ENCODE results near the gene ABCB6.

The ABCB6 gene

DNA sequence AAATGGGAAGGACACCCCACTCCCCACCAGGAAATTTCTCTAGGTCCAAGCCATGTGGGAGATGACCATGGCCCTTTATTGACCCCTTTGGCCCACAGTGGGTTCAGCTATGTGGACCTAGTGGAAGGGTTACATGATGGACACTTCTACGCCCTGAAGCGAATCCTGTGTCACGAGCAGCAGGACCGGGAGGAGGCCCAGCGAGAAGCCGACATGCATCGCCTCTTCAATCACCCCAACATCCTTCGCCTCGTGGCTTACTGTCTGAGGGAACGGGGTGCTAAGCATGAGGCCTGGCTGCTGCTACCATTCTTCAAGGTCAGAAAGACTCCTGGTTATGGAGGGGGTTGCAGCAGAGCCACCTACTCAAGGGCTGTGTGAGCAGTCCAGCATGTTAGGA, 27.8 kb upstream of the ABCB6 start:
- Histone ChIP-seq H3K27me3 (ENCODE audit: low read length) (no peaks in the 10 kb centered on the region), H3K4me2 (ENCODE audit: low read depth, low read length, poor library complexity, severe bottlenecking) (peak overlapping the region; percentile 72), H3K9me3 (ENCODE audit: insufficient read depth, low read length) (no peaks in the 10 kb centered on the region), H3F3A (ENCODE audit: insufficient read depth) (peaks cover 3% of the 10 kb centered on the region; the same call in 1 of the 2 replicates), H3K4me3 (ENCODE audit: insufficient read depth, low read length, poor library complexity, severe bottlenecking) (no peak overlapping the region), H3K79me2 (ENCODE audit: insufficient read depth, low read length) (peaks cover 3% of the 10 kb centered on the region; the same call in 1 of the 2 replicates), H3K9ac (ENCODE audit: low read length) (no peak overlapping the region), H2AFZ (ENCODE audit: low read depth, low read length, severe bottlenecking) (no peak overlapping the region), H3K27ac (ENCODE audit: low read depth, low read length) (no peak overlapping the region), H4K20me1 (ENCODE audit: low read depth, low read length) (no peaks in the 10 kb centered on the region), H3K36me3 (ENCODE audit: low read length) (no peaks in the 10 kb centered on the region), H3K9me2 (replicated peaks; ENCODE audit: insufficient read depth, low read length) (no peaks in the 10 kb centered on the region)
- TF ChIP-seq CTCF (IDR thresholded peaks at IDR 0.05; ENCODE audit: insufficient read depth, low read length, poor library complexity, severe bottlenecking): no peak
- TF ChIP-seq EZH2phosphoT487 (conservative IDR thresholded peaks at IDR 0.05; ENCODE audit: low read length): no peak

- Histone ChIP-seq H3K9ac (ENCODE audit: low read length) (peak overlapping the region; percentile 85), H2AFZ (ENCODE audit: low read depth, low read length, severe bottlenecking) (peak overlapping the region; percentile 93), H3K27ac (ENCODE audit: low read depth, low read length) (peak overlapping the region; percentile 38; the same call in 1 of the 2 replicates)
Observed at GRCh38 chr2:219245899-219246230, 27.1 kb upstream of the ABCB6 start.

GRCh38 chr2:219245148-219245898, 26.6 kb upstream of the ABCB6 start, which contains the start of the genes GLB1L and STK16:
GLB1L (minus strand) TSS chr2:219245444; CDS start chr2:219243573, 1,871 bp downstream.
STK16 (plus strand) TSS chr2:219245479; CDS start chr2:219246000, 521 bp downstream.
- no peaks in the 10 kb centered on the region for H3K9me2 ChIP-seq (replicated peaks; ENCODE audit: insufficient read depth, low read length)
- H3K4me3 ChIP-seq (ENCODE audit: insufficient read depth, low read length, poor library complexity, severe bottlenecking): peak within 1 kb of the TSS; percentile 79
- H3K9ac ChIP-seq (ENCODE audit: low read length): peak within 1 kb of the TSS; percentile 85
- no peaks in the 10 kb centered on the region for H3K27me3 ChIP-seq (ENCODE audit: low read length)
- H3K9me3 ChIP-seq (ENCODE audit: insufficient read depth, low read length): no peaks in the 10 kb centered on the region
- H3K79me2 ChIP-seq (ENCODE audit: insufficient read depth, low read length): peaks cover 3% of the 10 kb centered on the region; the same call in 1 of the 2 replicates
- H3K27ac ChIP-seq (ENCODE audit: low read depth, low read length): peak within 1 kb of the TSS; percentile 38
- peaks cover 3% of the 10 kb centered on the region; the same call in 1 of the 2 replicates for H3F3A ChIP-seq (ENCODE audit: insufficient read depth)
- peak within 1 kb of the TSS; percentile 93 for H2AFZ ChIP-seq (ENCODE audit: low read depth, low read length, severe bottlenecking)
- no peaks in the 10 kb centered on the region for H4K20me1 ChIP-seq (ENCODE audit: low read depth, low read length)
- H3K4me2 ChIP-seq (ENCODE audit: low read depth, low read length, poor library complexity, severe bottlenecking): peak within 1 kb of the TSS; percentile 72
- TF ChIP-seq EZH2phosphoT487 (conservative IDR thresholded peaks at IDR 0.05; ENCODE audit: low read length) (no peak), CTCF (IDR thresholded peaks at IDR 0.05; ENCODE audit: insufficient read depth, low read length, poor library complexity, severe bottlenecking) (no peak)
- no peaks in the 10 kb centered on the region for H3K36me3 ChIP-seq (ENCODE audit: low read length)

More at GRCh38 chr2:219245899-219246230, 27.1 kb upstream of the ABCB6 start:
- H3K4me2 ChIP-seq (ENCODE audit: low read depth, low read length, poor library complexity, severe bottlenecking): peak overlapping the region; percentile 72
- no peaks in the 10 kb centered on the region for H3K9me3 ChIP-seq (ENCODE audit: insufficient read depth, low read length)
- H3K27me3 ChIP-seq (ENCODE audit: low read length): no peaks in the 10 kb centered on the region
- no peaks in the 10 kb centered on the region for H3K36me3 ChIP-seq (ENCODE audit: low read length)
- no peaks in the 10 kb centered on the region for H4K20me1 ChIP-seq (ENCODE audit: low read depth, low read length)
- peaks cover 3% of the 10 kb centered on the region; the same call in 1 of the 2 replicates for H3F3A ChIP-seq (ENCODE audit: insufficient read depth)
- TF ChIP-seq CTCF (IDR thresholded peaks at IDR 0.05; ENCODE audit: insufficient read depth, low read length, poor library complexity, severe bottlenecking) (no peak), EZH2phosphoT487 (conservative IDR thresholded peaks at IDR 0.05; ENCODE audit: low read length) (no peak)
- H3K9me2 ChIP-seq (replicated peaks; ENCODE audit: insufficient read depth, low read length): no peaks in the 10 kb centered on the region
- H3K79me2 ChIP-seq (ENCODE audit: insufficient read depth, low read length): peaks cover 3% of the 10 kb centered on the region; the same call in 1 of the 2 replicates
- H3K4me3 ChIP-seq (ENCODE audit: insufficient read depth, low read length, poor library complexity, severe bottlenecking): peak overlapping the region; percentile 79
